Measurements from ENCODE around the gene SYNGR2.

GRCh38 chr17:78164748-78165607 lies 3.4 kb upstream of the SYNGR2 start:
- TF ChIP-seq CTCF (IDR thresholded peaks at IDR 0.05 in 2 of 3, conservative IDR thresholded peaks at IDR 0.05 in 1 of 3; ENCODE audit: borderline replicate concordance in 1 of 3, insufficient read depth in 1 of 3, low read depth in 2 of 3, low read length in 2 of 3) (no peak), EZH2 (IDR thresholded peaks at IDR 0.05) (no peak)
